Measurements from ENCODE around the gene LYRM1.
A peak's percentile ranks its signal among the peaks of the same experiment; 100 is the strongest.
"Not testable (repeated sequence)": the region's sequence is repeated elsewhere in the genome, so short reads cannot be mapped to it uniquely, and the experiment has no call there.

LYRM1 gene, protein sequence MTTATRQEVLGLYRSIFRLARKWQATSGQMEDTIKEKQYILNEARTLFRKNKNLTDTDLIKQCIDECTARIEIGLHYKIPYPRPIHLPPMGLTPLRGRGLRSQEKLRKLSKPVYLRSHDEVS

DNA sequence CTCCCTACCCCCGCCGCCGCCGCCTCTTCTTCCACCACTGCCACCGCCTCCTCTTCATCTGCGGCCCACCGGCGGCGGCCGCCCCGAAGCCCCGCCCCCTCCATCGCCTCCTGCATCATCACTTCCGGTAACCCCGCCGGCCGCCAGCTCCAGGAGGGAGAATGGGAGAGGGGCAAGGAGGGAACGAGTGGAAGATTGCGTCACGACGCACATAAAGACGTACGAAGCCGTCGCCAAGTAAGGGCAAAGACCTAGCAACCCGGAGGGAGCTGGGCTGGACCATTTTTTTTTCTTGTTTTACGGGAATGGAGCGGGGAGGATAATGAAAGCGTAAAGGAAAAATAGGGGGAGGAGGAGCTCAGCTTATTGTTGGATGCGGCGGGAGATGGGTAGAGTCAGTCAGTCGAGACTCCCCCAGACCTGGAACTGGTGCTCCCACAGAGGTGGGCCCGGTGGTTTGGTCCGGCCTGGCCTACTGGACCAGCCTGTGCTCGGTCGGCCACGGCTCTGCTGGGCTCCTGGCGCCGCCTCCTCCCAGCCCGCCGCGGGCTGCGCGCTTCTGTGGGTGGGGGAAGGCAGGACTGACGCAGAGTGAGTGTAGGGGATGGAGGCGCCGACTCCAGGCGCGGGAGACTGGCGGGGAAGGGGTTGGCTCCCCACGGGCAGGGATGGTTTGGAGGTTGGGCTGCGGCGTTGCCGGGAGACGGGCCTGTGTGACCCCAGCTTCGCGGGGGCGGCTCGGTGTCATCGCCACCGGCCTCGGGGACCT, at the start of gene LYRM1, which contains the start of gene DCUN1D3:
TSS of gene LYRM1 (plus strand) at position 473 of the 769 bp plus-strand sequence. CDS start 14,785 bp downstream, outside the sequence.
TSS of gene DCUN1D3 (minus strand) at position 60 of the 769 bp plus-strand sequence. CDS start 37,820 bp downstream, outside the sequence.
- DNase-seq, result peak; percentile 87

DNA sequence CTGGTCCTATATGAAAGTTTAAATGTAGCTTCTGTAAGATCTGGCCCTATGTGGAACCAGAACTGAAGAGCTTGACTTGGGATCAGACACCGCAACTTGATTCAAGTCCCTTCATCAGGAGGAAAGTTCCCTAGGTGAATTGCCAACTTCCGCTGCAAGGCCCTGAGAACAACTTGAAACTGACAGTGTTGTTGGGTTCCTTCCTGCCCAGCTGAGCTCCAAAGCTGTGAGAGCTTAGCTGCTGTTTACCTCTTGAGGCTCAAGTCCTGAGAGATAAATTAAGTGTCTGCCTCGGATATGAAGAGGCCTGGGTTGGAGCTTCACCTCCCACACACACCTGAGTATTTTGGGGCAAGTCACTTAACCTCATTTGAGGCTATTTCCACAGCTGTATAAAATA, 49.6 kb upstream of the LYRM1 start:
- DNase-seq, result no peak

DNA sequence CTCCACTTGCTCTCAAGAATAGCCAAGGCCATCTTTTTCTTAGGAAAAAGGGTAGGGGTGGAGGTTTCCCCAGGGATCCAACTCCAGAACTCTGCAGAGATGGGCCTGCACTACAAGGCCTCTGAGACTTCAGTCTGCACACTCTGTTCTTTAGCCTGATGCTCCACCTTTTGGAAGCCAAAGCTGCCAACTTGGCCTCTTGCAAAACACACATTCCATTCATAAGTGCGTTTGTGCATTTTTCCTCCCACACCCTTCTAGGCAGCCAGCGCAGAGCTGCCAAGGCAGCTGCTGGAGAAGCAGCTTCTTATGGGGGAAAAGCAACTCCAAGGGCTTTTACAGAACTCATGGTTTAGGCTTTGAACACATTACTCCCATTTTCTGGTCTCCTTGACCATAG, 49.0 kb upstream of the LYRM1 start:
- DNase-seq, result no peak

DNA sequence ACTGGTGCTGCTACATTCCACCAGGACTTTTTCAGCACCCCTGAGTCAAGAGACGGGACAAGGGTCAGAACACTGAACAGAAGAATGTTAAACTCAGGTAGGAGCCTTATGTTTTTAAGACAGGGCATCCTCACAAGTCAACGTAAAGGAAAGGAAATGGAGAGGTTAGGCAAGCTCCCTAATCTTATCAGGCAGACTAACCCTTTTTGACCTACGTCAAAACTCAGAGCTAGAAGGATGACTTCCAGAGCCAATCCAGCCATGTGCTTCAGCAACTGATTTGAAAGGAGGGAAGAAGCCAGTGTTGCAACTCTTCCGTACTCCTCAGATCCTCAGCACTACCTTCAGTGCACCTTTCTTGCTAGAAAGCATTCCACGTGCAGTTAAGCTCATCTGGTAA, 47.4 kb upstream of the LYRM1 start:
- no peak for DNase-seq

DNA sequence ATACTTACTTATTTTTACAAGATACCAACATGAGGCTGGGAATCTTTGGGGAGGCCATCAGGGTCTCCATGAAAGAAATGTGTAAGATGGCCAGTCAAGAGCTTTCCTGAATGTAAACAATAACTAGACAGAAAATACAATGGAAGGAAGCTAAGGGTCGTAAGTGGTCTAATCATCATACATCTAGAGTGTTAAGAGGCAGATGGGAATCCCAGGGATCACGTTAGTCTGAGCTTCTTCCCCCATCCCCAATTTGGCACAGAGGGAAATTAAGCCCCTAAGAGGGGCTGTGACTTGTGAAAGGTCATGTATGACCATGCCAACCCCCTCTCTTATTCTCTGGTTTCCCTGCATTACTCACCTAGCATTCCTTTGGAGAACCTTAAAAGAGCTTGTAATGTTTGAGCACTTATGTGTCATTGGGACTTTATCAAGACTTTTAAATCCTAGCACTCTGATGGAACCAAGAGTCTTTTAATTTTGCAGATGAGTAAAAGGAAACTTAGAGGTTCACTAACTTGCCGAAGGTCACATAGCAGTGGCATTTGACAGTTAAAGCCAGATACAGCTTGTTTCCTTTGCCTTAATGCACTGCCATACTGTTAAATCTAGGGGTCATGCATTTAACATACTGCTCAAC, 46.5 kb upstream of the LYRM1 start:
- DNase-seq, result no peak

DNA sequence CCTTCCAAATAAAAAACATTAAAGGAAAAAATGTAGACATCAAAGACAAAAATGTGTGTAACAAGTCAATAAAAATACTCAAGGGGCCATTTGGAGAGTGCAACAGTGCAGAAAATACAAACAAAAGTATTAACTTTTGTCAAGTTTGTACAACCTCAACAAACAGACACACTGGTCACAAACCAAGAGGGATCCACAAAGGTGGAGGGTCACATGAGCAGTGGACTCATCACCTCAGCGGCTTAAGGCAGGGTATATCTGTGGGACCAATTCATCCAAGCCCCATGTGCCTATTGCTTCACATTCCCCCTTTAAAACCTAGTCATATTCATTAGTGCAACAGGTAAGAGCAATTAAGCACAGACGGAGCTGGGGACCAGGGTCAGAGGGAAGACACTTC, 45.6 kb upstream of the LYRM1 start:
- DNase-seq, result no peak

DNA sequence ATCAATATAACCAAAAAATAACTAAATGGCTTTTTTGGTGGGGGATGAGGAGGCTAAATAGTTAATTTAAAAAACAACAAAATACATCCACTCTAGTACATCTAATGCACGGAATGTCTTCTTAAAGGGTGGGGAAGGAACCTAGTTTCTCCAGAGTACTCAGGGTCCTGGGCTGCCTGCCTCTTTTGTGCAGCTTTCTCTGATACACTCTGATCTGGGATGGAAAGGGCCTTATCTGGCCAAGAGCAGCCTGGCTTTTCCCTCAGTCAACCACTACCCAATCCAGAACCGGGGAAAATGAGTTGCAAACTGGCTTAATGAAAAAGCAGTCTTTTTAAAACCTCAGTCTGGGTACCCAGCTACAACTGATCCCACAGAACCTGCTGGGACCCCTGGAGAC, 43.3 kb upstream of the LYRM1 start:
- DNase-seq, result no peak

DNA sequence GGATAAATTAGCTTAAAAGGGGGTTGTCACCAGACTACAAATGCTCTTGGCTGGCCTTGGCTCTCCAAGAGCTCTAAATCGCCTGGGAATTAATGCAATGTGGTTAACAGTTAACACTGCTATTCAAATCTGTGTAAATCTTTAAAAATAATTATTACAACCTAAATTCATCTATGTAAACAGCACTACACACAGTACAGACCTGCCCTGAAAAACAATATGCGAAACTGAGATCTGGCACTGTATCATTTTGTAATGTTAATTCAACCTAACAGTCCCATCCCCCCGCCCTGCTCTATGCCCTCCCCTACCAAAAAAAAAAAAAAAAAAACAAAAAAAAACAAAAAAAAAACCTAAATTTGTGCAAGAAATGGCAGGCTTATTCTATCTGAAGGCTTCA, 41.3 kb upstream of the LYRM1 start:
- DNase-seq, result no peak

DNA sequence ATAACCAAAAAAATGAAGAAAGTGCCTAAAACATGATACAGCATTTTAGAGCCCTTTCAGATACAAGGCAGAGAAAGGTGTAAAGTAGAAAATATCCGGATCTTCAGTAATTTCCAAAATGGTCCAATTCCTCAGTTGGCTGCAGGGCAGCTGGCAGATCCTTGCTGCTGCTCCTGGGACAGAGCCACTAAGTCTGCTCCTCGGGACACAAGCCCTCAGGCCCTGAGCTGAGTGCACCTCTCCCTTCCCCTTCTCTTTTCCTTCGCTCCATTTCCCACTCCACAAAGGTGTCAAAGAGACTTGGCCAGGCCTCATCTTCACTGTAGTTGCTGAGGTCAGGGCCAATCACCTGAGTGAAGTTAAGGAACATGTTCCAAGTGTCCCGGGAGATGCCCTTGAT, 40.9 kb upstream of the LYRM1 start:
- no peak for DNase-seq

DNA sequence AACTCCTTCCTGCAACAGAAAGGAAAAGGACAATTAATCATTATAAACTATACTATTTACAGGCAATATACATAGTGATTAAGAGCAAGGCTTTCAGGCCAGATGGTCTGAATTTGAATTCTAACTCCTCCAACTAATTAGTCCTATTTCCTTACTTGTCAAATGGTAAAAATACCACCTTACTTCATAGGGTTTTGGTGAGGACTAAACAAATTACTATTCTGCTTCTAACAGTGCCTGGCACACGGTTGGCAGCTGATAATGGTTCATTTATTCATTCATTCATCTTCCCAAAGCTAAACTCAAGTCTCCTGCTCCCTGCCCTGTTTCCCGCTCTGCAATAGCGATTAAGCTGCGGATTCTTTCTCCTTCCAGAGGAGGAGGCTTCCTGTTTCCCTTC, 40.2 kb upstream of the LYRM1 start:
- no peak for DNase-seq

DNA sequence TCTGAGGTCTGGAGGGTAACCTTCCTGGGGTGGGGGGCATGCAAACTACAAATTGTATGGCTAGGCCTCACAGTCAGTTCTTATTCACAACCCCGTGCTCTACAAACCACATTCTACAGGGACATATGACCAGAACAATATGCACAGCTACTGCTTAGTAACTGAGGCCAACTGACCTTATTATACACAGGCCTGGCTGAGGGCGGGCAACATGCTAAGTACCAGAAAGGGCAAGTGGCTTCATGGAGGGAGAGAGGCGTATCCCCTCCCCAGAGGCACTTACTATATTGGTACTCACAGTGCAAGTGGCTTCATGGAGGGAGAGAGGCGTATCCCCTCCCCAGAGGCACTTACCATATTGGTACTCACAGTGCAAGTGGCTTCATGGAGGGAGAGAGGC, 39.6 kb upstream of the LYRM1 start:
- not testable (repeated sequence) for DNase-seq

DNA sequence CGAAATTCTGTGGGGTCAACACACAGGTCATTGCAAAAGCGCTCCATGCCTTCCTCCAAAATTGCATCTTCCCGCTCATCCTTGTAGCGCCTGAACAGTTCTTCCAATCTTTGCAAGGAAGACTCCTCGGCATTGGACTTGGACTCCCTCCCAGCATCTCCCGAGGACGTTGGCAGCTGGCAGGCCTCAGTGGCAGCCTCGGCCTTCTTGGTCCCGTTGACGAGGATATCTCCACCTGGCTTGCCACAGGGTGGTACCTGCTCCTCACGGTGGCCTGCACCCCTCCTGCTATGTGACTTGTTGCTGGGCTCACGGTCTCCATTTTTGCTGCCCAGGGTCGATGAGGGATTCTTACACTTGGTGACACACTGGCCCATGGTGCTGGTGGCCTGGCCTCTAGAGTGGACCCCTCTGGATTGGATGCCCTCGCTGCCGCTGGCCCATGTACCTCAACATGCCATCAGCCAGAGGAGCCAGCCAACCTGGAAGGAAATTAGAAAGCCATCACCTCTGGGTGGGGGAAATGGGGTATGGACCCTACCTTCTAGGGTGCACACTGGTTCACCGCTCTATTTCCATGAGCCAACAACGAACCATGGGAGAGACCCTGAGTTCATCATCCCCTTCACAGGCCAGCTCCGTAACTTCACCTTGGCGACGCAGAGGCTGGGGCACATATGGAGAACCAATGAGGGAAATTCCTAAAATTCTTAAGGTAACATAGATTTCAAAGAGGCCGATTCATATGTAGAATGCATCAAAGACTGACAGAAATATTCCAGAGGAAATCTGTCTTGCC, 38.2 kb upstream of the LYRM1 start:
- no peak for DNase-seq

DNA sequence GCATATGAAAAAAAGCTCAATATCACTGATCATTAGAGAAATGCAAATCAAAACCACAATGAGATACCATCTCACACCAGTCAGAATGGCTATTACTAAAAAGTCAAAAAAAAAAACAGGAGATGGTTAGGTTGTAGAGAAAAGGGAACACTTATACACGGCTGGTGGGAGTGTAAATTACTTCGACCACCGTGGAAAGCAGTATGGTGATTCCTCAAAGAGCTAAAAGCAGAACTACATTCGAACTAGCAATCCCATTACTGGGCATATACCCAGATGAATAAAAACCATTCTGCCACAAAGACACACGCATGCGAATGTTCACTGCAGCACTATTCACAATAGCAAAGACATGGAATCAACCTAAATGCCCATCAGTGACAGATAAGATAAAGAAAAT, 36.2 kb upstream of the LYRM1 start:
- not testable (repeated sequence) for DNase-seq

DNA sequence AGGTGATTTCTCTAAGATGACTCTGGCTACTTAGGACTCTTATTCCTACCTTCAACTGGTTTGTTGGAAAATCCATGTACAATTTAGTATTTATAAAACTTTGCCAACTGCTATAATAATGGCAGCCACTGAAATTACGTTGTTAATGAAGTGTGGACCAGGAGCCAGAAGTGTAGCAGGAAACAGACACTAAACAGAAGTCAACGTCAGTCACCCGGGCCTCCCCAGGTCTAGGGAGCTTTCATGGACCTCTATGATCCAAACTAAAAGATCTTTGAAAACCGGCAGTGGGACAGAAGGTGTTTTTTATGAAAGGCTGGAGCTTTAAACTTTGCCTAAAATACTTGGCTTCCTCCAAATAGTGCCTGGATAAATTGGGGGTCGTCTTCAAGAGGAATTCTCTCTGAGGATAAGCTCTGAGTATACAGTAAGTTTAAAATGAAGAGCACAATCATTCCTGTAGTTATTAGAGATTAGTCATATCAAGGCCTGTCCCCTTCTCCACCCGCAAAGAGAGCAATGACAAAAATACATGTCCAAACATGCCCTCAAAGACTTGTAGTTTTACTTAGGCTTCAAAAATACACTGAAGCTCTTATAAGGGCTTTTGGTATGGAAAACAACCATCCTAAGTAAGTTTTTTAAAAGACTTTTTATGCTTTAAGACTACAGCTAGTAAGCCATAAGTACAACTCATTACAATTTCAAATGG, 35.0 kb upstream of the LYRM1 start:
- DNase-seq, result no peak

DNA sequence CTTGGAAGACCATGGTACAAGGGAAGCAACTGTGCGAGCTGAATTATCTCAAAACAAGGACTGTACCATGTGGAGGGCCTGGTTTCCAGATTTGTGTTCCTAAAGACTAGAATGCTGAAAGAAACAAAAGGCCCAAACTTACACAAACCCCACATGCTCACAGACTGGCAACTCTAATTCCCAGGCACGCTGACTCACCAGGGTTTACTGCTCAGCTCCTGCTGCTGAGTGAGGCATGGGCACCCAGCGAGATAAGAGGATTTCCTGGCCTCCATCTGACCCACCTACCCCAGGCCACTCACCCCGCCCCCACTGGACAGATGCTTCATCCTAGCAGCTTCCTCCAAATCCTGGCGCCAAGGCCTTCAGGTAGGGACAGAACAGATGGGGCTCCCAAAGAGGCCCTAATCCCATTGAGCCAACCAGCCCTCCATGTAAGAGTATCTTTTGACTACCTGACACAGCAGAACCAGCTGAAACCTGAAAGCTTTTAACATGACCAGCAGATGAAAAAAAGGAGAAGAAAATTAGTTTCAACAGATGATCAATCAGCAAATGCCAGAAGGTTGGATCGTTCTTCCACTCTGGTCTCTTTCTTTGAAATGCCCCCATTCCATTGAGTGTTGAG, 34.3 kb upstream of the LYRM1 start:
- no peak for DNase-seq

DNA sequence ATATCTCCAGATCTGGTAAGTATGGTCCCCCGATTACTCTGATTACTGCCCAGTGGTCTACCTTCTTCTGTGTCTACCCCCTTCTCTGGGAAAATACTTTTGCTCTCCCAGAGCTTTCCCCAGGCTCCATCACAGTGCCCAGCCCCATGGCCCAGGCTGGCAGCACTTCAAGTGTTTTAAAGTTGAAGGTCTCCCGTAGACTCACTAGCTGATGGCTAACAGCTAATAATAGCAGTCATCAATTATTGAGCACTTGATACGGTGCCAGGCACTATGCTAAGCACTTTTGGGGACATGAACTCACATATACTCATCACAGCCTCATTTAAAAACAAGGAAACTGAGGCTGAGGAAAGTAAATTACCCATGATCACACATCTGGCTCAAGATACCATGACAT, 33.8 kb upstream of the LYRM1 start:
- DNase-seq, result no peak

DNA sequence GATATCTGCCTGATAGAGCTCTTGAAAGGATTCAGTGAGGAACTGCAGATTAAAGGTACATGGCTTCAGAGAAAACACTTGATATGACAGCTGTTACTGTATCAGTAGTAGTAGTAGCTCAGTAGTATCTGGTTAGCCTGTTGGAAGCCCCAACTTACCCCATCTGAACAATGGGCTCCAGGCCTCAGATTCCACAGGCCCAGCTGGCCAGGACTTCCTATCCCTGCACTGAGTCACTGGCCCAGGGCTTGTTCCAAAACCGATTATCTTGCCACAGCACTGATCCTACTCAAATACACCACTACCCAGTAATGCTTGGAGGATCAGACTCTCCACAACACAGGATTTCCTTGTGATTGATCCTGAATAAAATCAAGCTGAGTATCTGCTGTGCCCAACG, 33.0 kb upstream of the LYRM1 start:
- no peak for DNase-seq

DNA sequence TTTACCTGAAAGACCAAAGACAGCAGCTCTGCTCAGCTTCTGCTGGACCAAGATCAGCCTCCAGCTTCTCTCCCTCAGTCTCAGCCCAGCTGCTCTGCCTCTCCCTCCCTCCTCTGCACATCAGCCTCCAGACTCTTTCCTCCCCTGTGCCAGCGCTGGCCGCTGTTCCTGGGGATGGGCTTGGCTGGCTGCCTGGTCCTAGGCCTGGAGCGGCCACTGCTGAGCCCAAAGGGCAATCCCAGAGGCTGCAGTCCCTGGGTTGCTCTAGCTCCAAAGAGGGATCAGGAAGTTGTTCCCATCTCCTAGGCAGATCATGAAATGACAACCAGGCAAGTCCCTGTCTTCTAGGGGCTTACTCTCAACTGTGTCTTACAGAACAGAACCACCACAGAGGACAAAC, 31.7 kb upstream of the LYRM1 start:
- DNase-seq, result no peak

DNA sequence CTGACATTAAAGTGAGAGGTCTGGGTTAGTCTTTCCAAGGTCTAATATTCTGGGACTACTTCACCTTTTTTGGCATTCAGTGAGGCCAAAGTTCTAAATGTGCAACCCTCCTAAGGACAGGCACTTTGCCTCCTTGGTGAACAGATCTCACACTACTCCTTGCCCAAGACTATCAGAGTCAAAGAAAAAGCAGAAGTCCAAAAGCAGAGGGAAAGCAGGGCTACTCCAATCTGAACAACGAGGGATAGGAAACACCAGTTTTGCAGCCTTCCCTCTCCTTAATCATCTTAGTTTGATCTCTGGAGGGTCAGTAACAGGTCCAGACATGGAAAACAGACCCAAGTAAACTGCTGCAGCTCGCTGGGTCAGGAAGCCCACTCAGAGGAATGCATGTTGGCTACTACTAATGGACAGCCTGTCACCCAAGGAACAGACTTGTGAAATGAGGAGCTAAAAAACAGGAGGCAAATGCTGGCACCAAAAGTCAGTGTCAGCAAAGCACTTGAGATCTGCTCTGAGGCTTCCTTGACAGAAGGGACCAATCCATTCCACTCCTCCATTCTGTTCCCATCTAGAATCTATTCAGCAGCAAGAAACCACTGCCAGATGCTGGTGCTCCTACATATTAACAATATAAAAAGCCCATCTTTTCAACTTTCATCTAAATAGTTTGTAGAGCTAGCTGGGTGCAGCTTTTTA, 30.3 kb upstream of the LYRM1 start:
- no peak for DNase-seq

DNA sequence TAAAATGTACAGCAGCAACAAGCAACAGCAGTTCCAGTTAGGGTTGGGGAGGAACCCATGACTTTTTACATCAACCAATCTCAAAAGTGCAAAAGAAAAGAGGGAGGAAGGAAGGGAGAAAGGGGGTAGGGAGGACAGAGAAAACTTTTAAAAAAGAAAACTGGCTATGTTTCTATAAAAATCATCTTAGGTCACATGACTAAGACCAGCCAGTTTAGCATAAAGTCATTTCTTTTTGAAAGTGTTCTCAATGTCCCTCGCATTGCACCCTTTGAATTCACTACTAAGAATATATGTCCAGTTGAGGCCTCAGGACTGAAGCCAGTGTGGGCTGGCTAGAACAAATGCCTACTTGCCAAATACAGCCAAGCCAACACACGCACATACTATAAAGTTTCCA, 29.3 kb upstream of the LYRM1 start:
- no peak for DNase-seq

DNA sequence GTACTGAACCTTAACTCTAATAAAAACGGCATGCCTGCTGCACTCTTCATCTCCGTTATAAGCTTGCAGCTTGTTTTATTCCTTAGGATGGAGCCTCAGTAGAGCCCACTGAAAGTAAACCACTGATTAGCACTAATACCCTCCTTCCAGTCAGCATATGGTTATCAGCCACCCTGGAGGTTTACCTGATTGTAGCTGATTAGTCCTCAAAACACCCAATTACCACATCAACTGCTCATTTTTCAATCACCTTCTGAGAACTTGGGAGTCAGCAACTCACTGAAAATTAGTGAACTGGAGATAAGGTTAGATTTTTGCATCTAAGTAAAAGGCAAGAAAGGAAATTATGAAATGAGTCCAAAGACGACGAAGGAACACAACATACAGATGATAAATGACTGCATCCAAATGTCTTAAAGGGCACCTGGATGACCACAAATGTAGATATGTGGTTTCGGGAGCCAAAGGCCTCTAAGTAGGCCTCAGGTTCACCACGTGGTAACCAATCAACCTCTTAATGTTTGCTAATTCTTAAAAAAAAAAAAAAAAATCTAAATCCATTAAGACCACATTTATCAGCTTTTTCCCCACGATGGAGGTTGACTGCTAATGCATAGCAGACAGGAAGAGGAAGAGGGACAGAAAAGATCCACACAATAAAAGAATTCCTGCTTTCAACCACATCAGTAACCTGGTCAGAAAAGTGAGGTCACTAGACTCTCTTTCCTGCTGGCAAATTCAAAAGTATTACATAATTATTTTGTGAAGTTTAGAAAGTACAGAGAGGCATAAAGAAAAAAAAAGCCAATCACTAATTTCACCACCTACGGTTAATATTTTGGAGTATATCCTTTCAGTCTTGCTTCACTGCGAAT, 28.4 kb upstream of the LYRM1 start:
- DNase-seq, result no peak
